ENCODE measurements around the gene ZNF827. TPM values are rescaled to one million over a fixed set of nuclear protein-coding genes. Genes with fewer than 3 reads are reported as not detected.

ZNF827 gene
- total and polyA plus RNA-seq, 2 of the 8 experiments (the other 6 are each of a cell fraction or from before 2014, with no cell fraction given), result 25.3 to 26.2 TPM

GRCh38 chr4:145845118-145845517 lies 93.5 kb downstream of the ZNF827 start (continued):
- TF ChIP-seq MAX (IDR thresholded peaks at IDR 0.05) (no peak), POU5F1 (IDR thresholded peaks at IDR 0.05; ENCODE audit: low read depth, low read length) (no peak), RFX5 (IDR thresholded peaks at IDR 0.05; ENCODE audit: borderline replicate concordance, low read depth, low read length) (no peak)

Data from H1 (cell line).